Hepatic stellate cell (primary cell): Measurements from ENCODE around the gene IL17RB.

Experiments used
- DNase-seq: peaks from one replicate; pipeline ENCODE4 v3.0.0; 2011; ENCODE audit warnings: low spot score

IL17RB gene

GRCh38 chr3:53812434-53812833 lies 33.9 kb upstream of the IL17RB start:
- DNase-seq, result no peak

GRCh38 chr3:53813229-53813628 lies 33.1 kb upstream of the IL17RB start:
- no peak for DNase-seq

GRCh38 chr3:53813876-53814275 lies 32.5 kb upstream of the IL17RB start:
- no peak for DNase-seq

DNA sequence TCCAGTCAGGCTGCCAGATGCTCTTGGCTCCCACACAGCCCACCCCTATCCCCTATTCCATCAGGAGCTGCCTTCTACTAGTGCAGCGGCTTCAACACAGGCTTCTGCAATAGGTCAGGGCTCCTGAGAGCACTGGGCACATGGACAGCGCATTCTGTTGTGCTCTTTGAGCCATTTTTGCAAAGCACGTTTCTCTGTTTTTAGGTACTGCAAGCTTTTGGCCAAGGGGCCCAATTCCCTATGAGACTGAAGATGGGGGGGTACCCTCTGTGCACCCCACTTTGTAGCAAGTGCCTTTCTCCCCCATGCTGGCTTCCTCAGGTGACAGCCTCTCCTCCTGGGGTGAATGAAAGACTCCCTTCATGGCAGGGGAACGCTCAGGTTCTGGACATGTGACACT lies 31.3 kb upstream of the IL17RB start:
- DNase-seq, result no peak

GRCh38 chr3:53815651-53816050 lies 30.7 kb upstream of the IL17RB start:
- no peak for DNase-seq

- DNase-seq, result no peak
Measured at GRCh38 chr3:53816425-53816824, 29.9 kb upstream of the IL17RB start.

DNA sequence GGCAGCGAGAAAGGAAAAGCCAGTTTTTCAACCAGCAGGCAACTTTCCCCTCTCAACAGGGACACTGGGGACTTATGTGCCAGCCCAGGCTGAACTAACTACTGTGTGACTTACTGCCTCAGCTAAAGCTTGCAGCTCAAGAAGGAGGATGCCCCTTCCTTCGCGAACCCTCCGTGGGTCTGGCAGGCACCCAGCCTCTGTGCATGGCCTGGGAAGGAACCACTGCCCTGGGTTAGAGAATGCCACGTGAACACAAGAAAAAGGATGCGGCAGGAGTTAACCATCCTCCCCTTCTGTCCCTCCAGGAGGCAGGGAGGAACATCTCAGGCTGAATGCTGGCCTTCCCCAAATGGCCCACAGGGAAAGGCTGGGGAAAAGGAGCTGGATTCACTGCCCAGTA lies 29.2 kb upstream of the IL17RB start:
- DNase-seq, result no peak

GRCh38 chr3:53817809-53818208 lies 28.6 kb upstream of the IL17RB start:
- no peak for DNase-seq

GRCh38 chr3:53818221-53819162 lies 27.9 kb upstream of the IL17RB start:
- DNase-seq, result no peak

DNA sequence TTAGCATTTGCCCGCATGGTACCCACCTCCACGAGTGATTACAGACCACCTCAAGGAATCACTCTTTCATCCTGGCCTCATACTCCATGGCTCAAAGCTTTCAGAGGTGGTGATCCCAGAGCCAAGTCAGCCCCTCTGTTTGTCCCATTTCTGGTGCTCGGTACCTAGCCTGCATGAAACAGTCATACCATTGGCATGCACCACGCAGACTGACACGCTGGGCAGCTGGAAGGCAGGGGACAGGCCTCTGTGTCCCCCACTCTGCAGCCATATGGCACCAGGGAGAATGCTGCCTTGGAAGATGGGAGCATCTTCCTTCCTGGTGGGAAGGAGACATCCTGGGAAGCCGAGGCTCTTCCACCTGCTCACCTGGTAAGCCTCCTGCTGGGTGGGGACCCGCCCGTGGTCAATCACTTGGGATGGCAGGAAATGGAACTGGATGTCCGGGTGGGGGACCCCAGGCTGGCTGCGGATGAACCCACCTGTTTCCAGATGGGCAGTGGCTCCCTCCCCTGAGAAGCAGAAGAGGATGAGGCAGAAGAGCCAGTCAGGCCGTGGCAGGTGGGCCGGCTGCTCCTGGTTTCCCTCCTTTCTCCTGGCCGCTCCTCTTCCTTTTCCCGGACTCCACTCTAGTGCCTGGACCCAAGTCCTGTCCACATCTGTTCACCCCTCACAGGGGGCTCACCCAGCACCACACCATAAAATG lies 27.1 kb upstream of the IL17RB start:
- DNase-seq, result no peak

DNA sequence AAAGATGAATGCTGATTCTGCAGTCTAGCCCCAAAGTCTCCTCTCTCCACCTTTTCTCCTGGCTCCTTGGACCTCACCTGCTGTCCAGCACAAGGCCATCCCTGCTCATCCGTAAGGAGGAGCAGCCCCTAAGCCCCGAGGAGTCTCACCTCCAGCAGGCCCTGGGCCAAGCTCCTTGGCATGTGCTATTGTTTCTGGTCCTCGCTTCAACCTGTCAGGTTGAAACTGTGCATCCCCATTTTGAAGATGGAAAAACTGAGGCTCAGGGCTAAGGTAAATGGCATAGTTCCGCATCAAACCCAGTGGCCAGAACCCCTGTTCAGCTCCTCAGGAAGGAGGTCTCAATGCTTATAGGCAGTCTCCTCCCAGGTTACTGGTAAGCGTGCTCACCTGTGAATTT lies 26.3 kb upstream of the IL17RB start:
- no peak for DNase-seq

DNA sequence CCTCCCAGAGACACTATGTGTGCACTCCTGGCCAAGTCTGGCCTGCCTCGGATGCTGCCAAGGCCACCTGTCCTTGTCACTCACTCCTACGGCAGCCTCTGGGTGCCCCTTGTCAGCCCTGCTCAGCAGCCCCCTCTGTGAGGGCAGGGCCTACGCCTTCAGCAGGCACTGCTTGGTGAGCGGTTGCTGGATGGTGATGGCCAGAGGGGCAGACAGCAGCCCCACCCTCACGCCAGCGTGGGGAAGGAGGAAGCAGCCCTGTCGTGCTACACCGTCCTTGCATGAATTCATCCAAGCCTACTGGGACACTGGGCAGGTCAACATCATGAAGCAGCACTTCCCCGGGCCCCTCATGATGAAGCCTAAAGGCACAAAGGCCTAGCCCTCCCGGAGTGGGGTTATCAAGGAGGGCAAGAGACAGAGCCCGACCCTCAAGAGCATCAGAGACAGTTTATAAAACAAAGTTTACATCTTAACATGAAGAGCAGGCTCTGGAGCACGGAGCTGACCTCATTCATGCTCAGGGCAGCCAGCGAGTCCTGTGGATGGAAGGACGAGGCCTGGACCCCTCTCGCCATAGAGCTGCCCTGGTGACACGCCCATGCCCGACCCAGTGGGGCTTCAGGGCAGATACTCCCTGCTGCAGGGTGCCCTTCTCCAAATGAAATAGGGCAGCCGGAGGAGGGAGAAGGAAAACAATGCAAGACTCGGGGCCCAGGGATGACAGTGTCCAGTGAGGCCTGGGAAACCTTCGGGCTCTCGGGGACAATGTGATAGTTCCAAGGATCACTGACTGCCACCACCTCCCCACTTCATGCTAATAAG lies 25.4 kb upstream of the IL17RB start:
- no peak for DNase-seq

- no peak for DNase-seq
Measured at GRCh38 chr3:53821631-53822121, 24.7 kb upstream of the IL17RB start.

DNA sequence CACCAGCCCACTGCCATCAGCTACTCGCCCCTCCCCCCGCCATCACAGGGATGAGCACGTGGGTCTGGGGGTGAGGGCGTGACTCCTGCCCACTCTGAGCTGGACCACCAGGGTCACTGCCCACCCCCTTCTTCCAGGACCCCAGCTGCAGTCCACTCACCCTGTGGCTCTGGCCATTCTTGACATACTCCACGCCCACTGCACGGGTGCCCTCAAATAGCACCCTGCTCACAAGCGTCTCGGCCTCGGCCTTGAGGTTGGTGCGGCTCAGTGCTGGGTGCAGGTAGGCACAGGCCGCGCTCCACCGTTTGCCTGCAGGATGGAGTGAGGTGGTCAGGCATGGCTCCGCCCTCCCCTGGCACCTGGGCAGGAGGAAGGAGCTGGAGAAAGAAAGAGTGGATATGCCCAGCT lies 24.0 kb upstream of the IL17RB start:
- no peak for DNase-seq

- no peak for DNase-seq
Measured at GRCh38 chr3:53823026-53823955, 23.1 kb upstream of the IL17RB start.

GRCh38 chr3:53823956-53824657 lies 22.3 kb upstream of the IL17RB start:
- DNase-seq, result no peak

- no peak for DNase-seq
Measured at GRCh38 chr3:53824795-53825194, 21.6 kb upstream of the IL17RB start.

GRCh38 chr3:53826048-53826447 lies 20.3 kb upstream of the IL17RB start:
- no peak for DNase-seq

DNA sequence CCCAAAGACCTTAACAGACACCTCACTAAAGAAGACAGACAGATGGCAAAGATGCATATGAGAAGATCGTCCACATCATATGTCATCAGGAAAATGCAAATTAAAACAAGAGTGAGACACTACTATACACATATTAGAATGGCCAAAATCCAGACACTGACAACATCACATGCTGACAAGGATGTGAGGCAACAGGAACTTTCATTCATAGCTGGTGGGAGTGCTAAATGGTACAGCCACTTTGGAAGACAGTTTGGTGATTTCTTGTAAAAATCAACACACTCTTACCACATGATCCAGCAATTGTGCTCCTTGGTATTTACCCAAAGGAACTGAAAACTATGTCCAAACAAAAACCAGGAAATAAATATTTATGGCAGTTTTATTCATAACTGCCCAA lies 17.8 kb upstream of the IL17RB start:
- DNase-seq, result no peak

DNA sequence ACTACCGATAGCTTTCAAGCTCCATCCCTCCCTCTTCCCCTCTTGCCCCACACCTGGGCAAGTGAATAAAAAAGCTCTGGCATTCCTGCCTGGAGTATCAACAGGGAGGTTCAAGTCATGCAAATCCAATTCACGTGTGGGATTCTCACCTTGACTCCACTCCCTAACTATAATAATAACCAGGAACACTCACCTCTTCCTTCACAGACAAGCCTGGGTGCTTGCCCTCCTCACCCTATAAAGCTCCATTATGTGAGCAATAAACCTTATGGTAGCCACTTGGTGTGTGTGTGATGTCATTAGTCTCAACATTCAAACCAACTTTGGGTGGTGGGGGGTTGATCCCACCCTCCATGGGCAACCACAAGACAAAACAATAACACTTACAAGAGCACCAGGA lies 16.8 kb upstream of the IL17RB start:
- DNase-seq, result no peak

GRCh38 chr3:53830944-53831343 lies 15.4 kb upstream of the IL17RB start:
- DNase-seq, result no peak
